OCI-LY1 (cell line): Measurements from ENCODE around the gene LMOD1.

ENCODE experiments used
- H2AFZ ChIP-seq: fragments of 200-600 bp; sonication (generic), shearing (Covaris generic); 2 replicates; pipeline ENCODE4 v1.6.0; 2014; ENCODE audit warnings: antibody characterized with exemption, mild to moderate bottlenecking, low read length
- H3F3A ChIP-seq: fragments of 200-600 bp; sonication (generic), shearing (Covaris generic); 2 replicates; pipeline ENCODE4 v1.6.0; 2014; ENCODE audit warnings: mild to moderate bottlenecking, antibody characterized with exemption, low read length, moderate library complexity; ENCODE audit not compliant: insufficient read depth
- H3K27ac ChIP-seq: fragments of 200-600 bp; sonication (generic); 2 replicates; pipeline ENCODE4 v1.5.1; 2014; ENCODE audit warnings: low read length, mixed run types, mild to moderate bottlenecking, low read depth; ENCODE audit not compliant: poor library complexity, severe bottlenecking
- H3K27me3 ChIP-seq: fragments of 200-600 bp; sonication (generic); 2 replicates; pipeline ENCODE4 v1.6.0; 2014; ENCODE audit warnings: antibody characterized with exemption, mild to moderate bottlenecking, low read length, moderate library complexity; ENCODE audit not compliant: insufficient read depth
- H3K36me3 ChIP-seq: fragments of 200-600 bp; sonication (generic); 2 replicates; pipeline ENCODE4 v1.6.1; 2014; ENCODE audit warnings: mild to moderate bottlenecking, antibody characterized with exemption, low read length, moderate library complexity, mixed read lengths; ENCODE audit not compliant: insufficient read depth
- H3K4me1 ChIP-seq: fragments of 200-600 bp; sonication (generic); 2 replicates; pipeline ENCODE4 v1.5.1; 2014; ENCODE audit warnings: mild to moderate bottlenecking, low read length, moderate library complexity; ENCODE audit not compliant: insufficient read depth, severe bottlenecking
- H3K4me2 ChIP-seq: fragments of 200-600 bp; sonication (generic), shearing (Covaris generic); 2 replicates; pipeline ENCODE4 v1.6.1; 2014; ENCODE audit warnings: low read length
- H3K4me3 ChIP-seq: fragments of 200-600 bp; sonication (generic); 2 replicates; pipeline ENCODE4 v1.5.1; 2014; ENCODE audit warnings: low read length, low read depth, mild to moderate bottlenecking, mixed read lengths; ENCODE audit not compliant: poor library complexity, severe bottlenecking
- H3K79me2 ChIP-seq: fragments of 200-600 bp; shearing (Covaris generic); 2 replicates; pipeline ENCODE4 v1.6.1; 2016; ENCODE audit warnings: mixed run types, low read length, mixed read lengths; ENCODE audit not compliant: insufficient read depth
- H3K9ac ChIP-seq: fragments of 200-600 bp; sonication (generic), shearing (Covaris generic); 2 replicates; pipeline ENCODE4 v1.6.1; 2014; ENCODE audit warnings: mild to moderate bottlenecking, low read length, mixed read lengths
- H3K9me2 ChIP-seq: fragments of 200-600 bp; sonication (generic), shearing (Covaris generic); 2 replicates; pipeline ENCODE4 v1.6.1; 2014; ENCODE audit warnings: low read depth, mild to moderate bottlenecking, low read length, mixed read lengths
- H3K9me3 ChIP-seq: fragments of 200-600 bp; shearing (Covaris generic); 2 replicates; pipeline ENCODE4 v1.6.1; 2014; ENCODE audit warnings: low read length, mixed read lengths
- H4K20me1 ChIP-seq: fragments of 200-600 bp; sonication (generic), shearing (Covaris generic); 2 replicates; pipeline ENCODE4 v1.6.0; 2016; ENCODE audit warnings: mild to moderate bottlenecking, low read length; ENCODE audit not compliant: insufficient read depth
- EZH2 ChIP-seq: fragments of 200-600 bp; sonication (generic), shearing (Covaris generic); IDR thresholded peaks from 2 replicates; pipeline ENCODE4 v1.8.0; 2017; ENCODE audit warnings: borderline replicate concordance, mixed run types, mild to moderate bottlenecking, antibody characterized with exemption, low read length, moderate library complexity, mixed read lengths
- TF ChIP-seq, protein P1 (sequence below): fragments of 200-600 bp; sonication (generic), shearing (Covaris generic); IDR thresholded peaks from 2 replicates; pipeline ENCODE4 v1.5.1; 2017; ENCODE audit warnings: mild to moderate bottlenecking, antibody characterized with exemption, low read length, moderate library complexity, mixed read lengths

LMOD1 gene

GRCh38 chr1:201900476-201900875, 45.9 kb downstream of the LMOD1 start:
- H3K4me2 ChIP-seq, result no peak overlapping the region
- TF ChIP-seq, protein P1, sequence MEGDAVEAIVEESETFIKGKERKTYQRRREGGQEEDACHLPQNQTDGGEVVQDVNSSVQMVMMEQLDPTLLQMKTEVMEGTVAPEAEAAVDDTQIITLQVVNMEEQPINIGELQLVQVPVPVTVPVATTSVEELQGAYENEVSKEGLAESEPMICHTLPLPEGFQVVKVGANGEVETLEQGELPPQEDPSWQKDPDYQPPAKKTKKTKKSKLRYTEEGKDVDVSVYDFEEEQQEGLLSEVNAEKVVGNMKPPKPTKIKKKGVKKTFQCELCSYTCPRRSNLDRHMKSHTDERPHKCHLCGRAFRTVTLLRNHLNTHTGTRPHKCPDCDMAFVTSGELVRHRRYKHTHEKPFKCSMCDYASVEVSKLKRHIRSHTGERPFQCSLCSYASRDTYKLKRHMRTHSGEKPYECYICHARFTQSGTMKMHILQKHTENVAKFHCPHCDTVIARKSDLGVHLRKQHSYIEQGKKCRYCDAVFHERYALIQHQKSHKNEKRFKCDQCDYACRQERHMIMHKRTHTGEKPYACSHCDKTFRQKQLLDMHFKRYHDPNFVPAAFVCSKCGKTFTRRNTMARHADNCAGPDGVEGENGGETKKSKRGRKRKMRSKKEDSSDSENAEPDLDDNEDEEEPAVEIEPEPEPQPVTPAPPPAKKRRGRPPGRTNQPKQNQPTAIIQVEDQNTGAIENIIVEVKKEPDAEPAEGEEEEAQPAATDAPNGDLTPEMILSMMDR, result no peak
- TF ChIP-seq EZH2, result no peak
- no peaks in the 10 kb centered on the region for H3F3A ChIP-seq
- no peak overlapping the region for H3K9ac ChIP-seq
- no peak overlapping the region for H3K4me3 ChIP-seq
- no peaks in the 10 kb centered on the region for H3K36me3 ChIP-seq
- H2AFZ ChIP-seq, result no peak overlapping the region
- H3K79me2 ChIP-seq, result no peaks in the 10 kb centered on the region
- H3K9me3 ChIP-seq, result no peaks in the 10 kb centered on the region
- no peaks in the 10 kb centered on the region for H3K9me2 ChIP-seq
- no peaks in the 10 kb centered on the region for H4K20me1 ChIP-seq
- H3K27me3 ChIP-seq, result no peaks in the 10 kb centered on the region
- no peaks in the 10 kb centered on the region for H3K4me1 ChIP-seq
- H3K27ac ChIP-seq, result no peak overlapping the region

DNA sequence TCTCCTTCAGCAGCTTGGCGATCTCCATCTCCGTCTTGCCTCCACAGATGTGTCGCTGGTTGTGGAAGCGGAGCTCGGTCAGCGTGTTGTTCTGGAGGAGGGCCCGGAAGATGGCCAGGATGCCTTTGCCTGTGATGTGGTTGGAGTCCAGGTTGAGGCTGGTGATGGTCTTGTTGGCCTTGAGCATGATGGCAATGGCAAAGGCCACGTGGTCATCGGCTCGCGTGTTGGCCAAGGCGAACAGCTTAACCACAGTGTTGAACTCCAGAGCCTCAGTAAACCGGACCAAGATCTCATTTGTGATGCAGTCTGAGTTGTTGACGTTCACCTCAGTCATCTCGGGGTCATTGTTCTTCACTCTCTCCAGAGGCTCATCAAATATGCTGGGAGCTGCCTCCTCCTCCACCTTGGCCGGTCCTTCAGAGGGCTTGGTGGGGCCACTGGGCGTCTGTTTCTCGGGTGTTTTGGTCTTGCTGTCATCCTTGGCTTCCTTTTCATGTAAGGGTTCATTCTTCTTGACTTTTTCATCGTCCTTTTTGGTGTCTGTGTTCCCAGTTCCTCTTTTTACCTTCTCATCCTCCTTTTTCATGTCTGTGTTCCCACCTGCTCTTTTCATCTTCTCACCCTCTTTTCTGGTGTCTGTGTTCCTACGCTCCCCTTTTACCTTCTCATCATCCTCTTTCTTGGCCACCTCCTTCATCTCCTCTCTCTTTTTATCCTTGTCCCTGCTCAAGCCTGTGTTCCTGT, 46.5 kb downstream of the LMOD1 start:
- no peaks in the 10 kb centered on the region for H3K9me2 ChIP-seq
- no peak overlapping the region for H2AFZ ChIP-seq
- H3K27ac ChIP-seq, result no peak overlapping the region
- no peak overlapping the region for H3K9ac ChIP-seq
- no peaks in the 10 kb centered on the region for H3K36me3 ChIP-seq
- no peaks in the 10 kb centered on the region for H3F3A ChIP-seq
- no peaks in the 10 kb centered on the region for H3K27me3 ChIP-seq
- no peaks in the 10 kb centered on the region for H4K20me1 ChIP-seq
- TF ChIP-seq EZH2, result no peak
- TF ChIP-seq, protein P1, result no peak
- no peak overlapping the region for H3K4me2 ChIP-seq
- H3K4me3 ChIP-seq, result no peak overlapping the region
- H3K79me2 ChIP-seq, result no peaks in the 10 kb centered on the region
- H3K9me3 ChIP-seq, result no peaks in the 10 kb centered on the region
- H3K4me1 ChIP-seq, result no peaks in the 10 kb centered on the region

DNA sequence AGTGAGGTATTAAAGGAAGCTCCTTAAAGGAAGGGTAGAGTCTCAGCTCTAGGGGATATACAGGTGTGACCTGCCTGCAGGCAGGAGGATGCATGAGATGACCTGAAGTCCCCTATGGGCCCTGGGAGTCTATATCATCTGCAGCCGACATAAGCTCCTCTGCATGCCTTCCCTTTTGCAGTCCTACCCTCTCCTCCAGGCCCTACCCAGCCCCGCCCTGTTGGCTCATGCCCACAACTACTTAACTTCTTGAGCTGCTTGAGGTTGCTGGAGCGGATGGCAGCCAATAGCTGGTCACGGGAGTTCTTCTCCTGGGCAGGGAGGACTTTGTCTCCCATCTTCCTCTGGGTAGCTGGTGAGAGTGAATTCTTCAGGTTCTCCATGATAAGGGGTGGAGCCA, 47.4 kb downstream of the LMOD1 start:
- TF ChIP-seq EZH2, result no peak
- TF ChIP-seq, protein P1, result no peak
- Histone ChIP-seq H3K9me2 (no peaks in the 10 kb centered on the region), H3F3A (no peaks in the 10 kb centered on the region)

More for the DNA sequence above, 47.4 kb downstream of the LMOD1 start:
- Histone ChIP-seq H3K4me1 (no peaks in the 10 kb centered on the region), H3K36me3 (no peaks in the 10 kb centered on the region), H3K4me2 (no peak overlapping the region), H3K9me3 (no peaks in the 10 kb centered on the region), H3K9ac (no peak overlapping the region), H4K20me1 (no peaks in the 10 kb centered on the region), H3K27ac (no peak overlapping the region), H2AFZ (no peak overlapping the region), H3K4me3 (no peak overlapping the region), H3K79me2 (no peaks in the 10 kb centered on the region), H3K27me3 (no peaks in the 10 kb centered on the region)
